ENCODE data around the gene RASD1. TPM values are rescaled to one million over a fixed set of nuclear protein-coding genes. Genes with fewer than 3 reads are reported as not detected.

Gene RASD1
- total RNA-seq, 4 donors from 2014 or later: 1.1 to 8.4 (median 4.3) TPM

- DNase-seq: no peak
- Histone ChIP-seq H3K9me3 (no peaks in the 10 kb centered on the region), H3K27me3 (peaks cover 0 to 51% (median 0%) of the 10 kb centered on the region in 4 donors), H3K27ac (no peak overlapping the region), H3K4me1 (no peaks in the 10 kb centered on the region), H3K36me3 (no peaks in the 10 kb centered on the region), H3K4me3 (no peak overlapping the region)
- intact Hi-C loops (cut with DNase I): no loop called here
- TF ChIP-seq POLR2A (IDR thresholded peaks at IDR 0.05): no peak
- 86% methylated on average over 3 of the region's 3 CpGs; no CpG with 5 or more reads in 1 of the 2 donors for WGBS, 2 donors
Measured at GRCh38 chr17:17469996-17470395, 26.2 kb downstream of the RASD1 start.

GRCh38 chr17:17469358-17469757, 26.8 kb downstream of the RASD1 start:
- Histone ChIP-seq H3K27ac (no peak overlapping the region), H3K27me3 (peaks cover 0 to 56% (median 0%) of the 10 kb centered on the region in 4 donors), H3K9me3 (no peaks in the 10 kb centered on the region), H3K4me3 (no peak overlapping the region), H3K36me3 (no peaks in the 10 kb centered on the region), H3K4me1 (no peaks in the 10 kb centered on the region)
- WGBS, 2 donors: 93 to 100% methylated on average over 2 to 4 of the region's 4 CpGs
- intact Hi-C loops (cut with DNase I): no loop called here
- TF ChIP-seq, protein P1, sequence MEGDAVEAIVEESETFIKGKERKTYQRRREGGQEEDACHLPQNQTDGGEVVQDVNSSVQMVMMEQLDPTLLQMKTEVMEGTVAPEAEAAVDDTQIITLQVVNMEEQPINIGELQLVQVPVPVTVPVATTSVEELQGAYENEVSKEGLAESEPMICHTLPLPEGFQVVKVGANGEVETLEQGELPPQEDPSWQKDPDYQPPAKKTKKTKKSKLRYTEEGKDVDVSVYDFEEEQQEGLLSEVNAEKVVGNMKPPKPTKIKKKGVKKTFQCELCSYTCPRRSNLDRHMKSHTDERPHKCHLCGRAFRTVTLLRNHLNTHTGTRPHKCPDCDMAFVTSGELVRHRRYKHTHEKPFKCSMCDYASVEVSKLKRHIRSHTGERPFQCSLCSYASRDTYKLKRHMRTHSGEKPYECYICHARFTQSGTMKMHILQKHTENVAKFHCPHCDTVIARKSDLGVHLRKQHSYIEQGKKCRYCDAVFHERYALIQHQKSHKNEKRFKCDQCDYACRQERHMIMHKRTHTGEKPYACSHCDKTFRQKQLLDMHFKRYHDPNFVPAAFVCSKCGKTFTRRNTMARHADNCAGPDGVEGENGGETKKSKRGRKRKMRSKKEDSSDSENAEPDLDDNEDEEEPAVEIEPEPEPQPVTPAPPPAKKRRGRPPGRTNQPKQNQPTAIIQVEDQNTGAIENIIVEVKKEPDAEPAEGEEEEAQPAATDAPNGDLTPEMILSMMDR (IDR thresholded peaks at IDR 0.05): no peak
- TF ChIP-seq POLR2A (IDR thresholded peaks at IDR 0.05): no peak
- DNase-seq: no peak

DNA sequence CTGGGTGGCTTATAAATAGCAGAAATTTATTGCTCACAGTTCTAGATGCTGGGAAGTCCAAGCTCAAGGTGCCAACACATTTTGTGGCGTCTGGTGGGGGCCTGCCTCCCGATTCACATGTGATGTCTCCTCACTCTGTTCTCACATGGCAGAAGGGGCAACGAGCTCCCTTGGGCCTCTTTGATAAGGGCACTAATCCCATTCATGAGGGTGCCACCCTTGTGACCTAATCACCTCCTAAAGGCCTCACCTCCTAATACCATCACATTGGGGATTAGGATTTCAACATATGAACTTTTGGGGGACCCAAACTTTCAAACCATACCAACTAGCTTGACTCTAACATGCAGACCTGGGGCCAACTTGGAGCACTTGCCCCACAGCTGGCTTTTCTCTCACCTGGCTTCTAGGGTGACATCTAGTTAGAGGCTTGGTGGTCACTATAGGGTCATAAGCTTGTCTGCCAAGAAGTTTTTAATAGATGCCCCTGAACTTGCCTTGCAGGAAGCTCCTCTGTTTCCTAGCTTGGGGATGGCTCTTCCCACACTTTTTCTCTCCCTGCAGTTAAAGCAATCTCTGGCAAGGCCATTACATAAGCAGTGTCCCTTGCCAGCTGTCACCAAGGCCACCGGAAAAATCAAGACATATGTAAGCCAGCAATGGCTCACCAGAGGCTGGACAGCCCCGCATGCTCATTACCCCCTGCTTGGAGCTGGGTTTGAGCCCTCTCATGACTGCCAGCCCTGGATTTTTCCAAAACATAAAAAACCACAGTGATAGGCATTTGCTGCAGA, 27.8 kb downstream of the RASD1 start:
- Histone ChIP-seq H3K9me3 (no peaks in the 10 kb centered on the region), H3K27ac (no peak overlapping the region), H3K36me3 (no peaks in the 10 kb centered on the region), H3K4me3 (no peak overlapping the region), H3K27me3 (peaks cover 0 to 64% (median 0%) of the 10 kb centered on the region in 4 donors), H3K4me1 (no peaks in the 10 kb centered on the region)
- intact Hi-C loops (cut with DNase I): no loop called here
- TF ChIP-seq, protein P1 (IDR thresholded peaks at IDR 0.05): no peak
- TF ChIP-seq POLR2A (IDR thresholded peaks at IDR 0.05): no peak
- WGBS, 2 donors: 47 to 79% methylated on average over 3 to 5 of the region's 5 CpGs
- no peak for DNase-seq

- intact Hi-C loops (cut with DNase I): no loop called here
- Histone ChIP-seq H3K4me1 (no peaks in the 10 kb centered on the region), H3K27ac (no peak overlapping the region), H3K36me3 (no peaks in the 10 kb centered on the region), H3K27me3 (peaks cover 0 to 64% (median 0%) of the 10 kb centered on the region in 4 donors), H3K9me3 (no peaks in the 10 kb centered on the region), H3K4me3 (no peak overlapping the region)
- TF ChIP-seq, protein P1 (IDR thresholded peaks at IDR 0.05): no peak
- TF ChIP-seq POLR2A (IDR thresholded peaks at IDR 0.05): no peak
- no peak for DNase-seq
- WGBS, 2 donors: 65 to 79% methylated on average over 3 to 5 of the region's 5 CpGs
Measured at GRCh38 chr17:17467720-17468119, 28.5 kb downstream of the RASD1 start.

GRCh38 chr17:17467016-17467415, 29.2 kb downstream of the RASD1 start:
- no peaks in the 10 kb centered on the region for H3K4me1 ChIP-seq
- WGBS, 2 donors: 65 to 76% methylated on average over 5 of the region's 5 CpGs
- H3K9me3 ChIP-seq: no peaks in the 10 kb centered on the region
- DNase-seq: no peak
- no peak overlapping the region for H3K4me3 ChIP-seq
- no peak for TF ChIP-seq POLR2A (IDR thresholded peaks at IDR 0.05)
- TF ChIP-seq, protein P1 (IDR thresholded peaks at IDR 0.05): no peak
- H3K27ac ChIP-seq: no peak overlapping the region
- intact Hi-C loops (cut with DNase I): no loop called here
- peaks cover 0 to 64% (median 0%) of the 10 kb centered on the region in 4 donors for H3K27me3 ChIP-seq
- no peaks in the 10 kb centered on the region for H3K36me3 ChIP-seq
